NB4 (cell line): ENCODE measurements around the gene DSCAML1.

ENCODE experiments used
- MYC ChIP-seq: IDR thresholded peaks from 2 replicates; pipeline ENCODE4 v1.6.1; 2011; ENCODE audit warnings: low read depth, low read length
- POLR2A ChIP-seq: IDR thresholded peaks from 2 replicates; pipeline ENCODE4 v1.6.1; 2011; ENCODE audit warnings: mild to moderate bottlenecking; ENCODE audit not compliant: insufficient read length; ENCODE audit errors: extremely low read depth
- TF ChIP-seq, protein P1 (sequence below): IDR thresholded peaks from one replicate; pipeline ENCODE4 v1.5.1; 2012; ENCODE audit warnings: low read depth, low read length
- TF ChIP-seq, protein P2 (sequence below): IDR thresholded peaks from 2 replicates; pipeline ENCODE4 v1.6.1; 2011; ENCODE audit warnings: low read depth, low read length

DNA sequence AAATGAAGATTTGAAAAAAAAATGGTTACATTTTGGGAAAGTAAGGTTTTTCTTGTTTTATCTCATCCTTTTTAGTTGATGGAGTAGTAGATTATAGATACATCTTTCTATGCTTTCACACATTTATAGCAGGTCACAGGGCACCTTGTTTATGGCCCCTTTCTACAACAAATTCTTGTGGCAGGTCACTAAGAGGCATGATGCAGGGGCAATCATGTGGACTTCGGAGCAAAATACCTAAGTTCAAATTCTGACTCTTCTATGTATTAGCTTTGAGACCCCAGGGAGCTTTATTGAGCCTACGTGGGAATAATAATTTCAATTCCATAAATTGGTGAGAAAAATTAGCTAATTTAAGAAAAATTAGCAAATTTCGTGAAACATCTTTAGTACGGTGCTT lies 177.4 kb downstream of the DSCAML1 start:
- TF ChIP-seq POLR2A: no peak
- TF ChIP-seq, protein P1, sequence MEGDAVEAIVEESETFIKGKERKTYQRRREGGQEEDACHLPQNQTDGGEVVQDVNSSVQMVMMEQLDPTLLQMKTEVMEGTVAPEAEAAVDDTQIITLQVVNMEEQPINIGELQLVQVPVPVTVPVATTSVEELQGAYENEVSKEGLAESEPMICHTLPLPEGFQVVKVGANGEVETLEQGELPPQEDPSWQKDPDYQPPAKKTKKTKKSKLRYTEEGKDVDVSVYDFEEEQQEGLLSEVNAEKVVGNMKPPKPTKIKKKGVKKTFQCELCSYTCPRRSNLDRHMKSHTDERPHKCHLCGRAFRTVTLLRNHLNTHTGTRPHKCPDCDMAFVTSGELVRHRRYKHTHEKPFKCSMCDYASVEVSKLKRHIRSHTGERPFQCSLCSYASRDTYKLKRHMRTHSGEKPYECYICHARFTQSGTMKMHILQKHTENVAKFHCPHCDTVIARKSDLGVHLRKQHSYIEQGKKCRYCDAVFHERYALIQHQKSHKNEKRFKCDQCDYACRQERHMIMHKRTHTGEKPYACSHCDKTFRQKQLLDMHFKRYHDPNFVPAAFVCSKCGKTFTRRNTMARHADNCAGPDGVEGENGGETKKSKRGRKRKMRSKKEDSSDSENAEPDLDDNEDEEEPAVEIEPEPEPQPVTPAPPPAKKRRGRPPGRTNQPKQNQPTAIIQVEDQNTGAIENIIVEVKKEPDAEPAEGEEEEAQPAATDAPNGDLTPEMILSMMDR: no peak
- TF ChIP-seq MYC: no peak
- TF ChIP-seq, protein P2, sequence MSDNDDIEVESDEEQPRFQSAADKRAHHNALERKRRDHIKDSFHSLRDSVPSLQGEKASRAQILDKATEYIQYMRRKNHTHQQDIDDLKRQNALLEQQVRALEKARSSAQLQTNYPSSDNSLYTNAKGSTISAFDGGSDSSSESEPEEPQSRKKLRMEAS: no peak
